ENCODE results near the gene UBE3C.

- TF ChIP-seq CTCF (IDR thresholded peaks at IDR 0.05), result no peak
- no peak for TF ChIP-seq EP300 (IDR thresholded peaks at IDR 0.05)
- no peak for TF ChIP-seq POLR2A (IDR thresholded peaks at IDR 0.05)
Observed at GRCh38 chr7:157168571-157168970, 29.8 kb downstream of the UBE3C start.
